GM21529 (cell line): ENCODE measurements around the gene NAPB.
"Not testable (repeated sequence)": the region's sequence is repeated elsewhere in the genome, so short reads cannot be mapped to it uniquely, and the experiment has no call there.

ENCODE experiments used
- ATAC-seq: cut with Tn5 transposase; IDR thresholded peaks from one replicate; pipeline ENCODE4 v1.9.1; 2021; ENCODE audit not compliant: unreplicated experiment

The NAPB gene

DNA sequence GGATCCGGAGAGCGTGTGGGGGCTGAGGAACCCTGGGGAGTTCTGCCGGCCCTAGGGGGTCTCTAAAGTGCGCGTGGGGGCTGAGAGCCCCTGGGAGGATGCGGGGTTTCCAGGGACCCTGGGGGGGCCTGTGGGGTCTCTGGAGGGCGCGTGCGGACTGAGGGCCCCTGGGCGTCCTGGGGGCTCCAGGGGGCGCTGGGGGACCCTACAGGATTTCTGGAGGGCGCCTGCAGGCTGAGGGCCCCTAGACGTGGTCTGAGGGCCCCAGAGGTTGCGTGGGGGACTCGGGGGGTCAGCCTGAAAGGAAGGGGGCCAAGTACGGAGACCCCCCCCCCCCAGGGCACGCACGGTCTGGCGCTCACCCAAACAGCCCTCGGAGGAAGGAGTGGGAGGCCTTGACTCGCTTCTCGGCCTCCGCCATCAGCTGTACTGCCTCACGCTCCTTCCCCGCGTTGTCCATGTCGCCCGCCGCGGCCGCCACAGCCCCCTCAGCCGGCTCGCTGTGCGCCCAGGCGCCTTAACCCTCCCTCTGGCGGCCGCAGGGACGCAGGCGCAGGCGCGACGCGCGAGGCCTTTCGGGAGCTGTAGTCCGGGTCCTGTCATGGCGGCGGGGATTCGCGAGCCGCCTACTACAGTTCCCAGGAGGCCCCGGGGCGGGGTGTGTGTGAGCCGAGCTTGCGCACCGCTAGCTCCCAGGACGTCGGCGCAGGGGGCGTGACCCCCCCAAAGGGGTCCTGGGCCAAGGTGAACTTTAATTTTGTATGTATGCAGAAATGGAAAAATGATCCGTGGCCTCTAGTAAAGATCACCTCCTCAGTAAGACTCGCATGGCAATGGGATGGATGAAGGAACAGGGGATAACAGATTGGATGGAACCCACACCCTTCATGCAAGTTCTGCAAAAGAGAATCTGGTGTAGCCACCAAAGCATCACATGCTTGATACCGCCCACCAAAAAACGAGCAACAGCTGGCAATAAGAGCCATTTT is at the start of gene NAPB:
Gene NAPB, minus strand, starts transcription at position 546 of the 989 bp plus-strand sequence. Its CDS starts 86 bp downstream, at position 460.
- peak; percentile 94 for ATAC-seq

DNA sequence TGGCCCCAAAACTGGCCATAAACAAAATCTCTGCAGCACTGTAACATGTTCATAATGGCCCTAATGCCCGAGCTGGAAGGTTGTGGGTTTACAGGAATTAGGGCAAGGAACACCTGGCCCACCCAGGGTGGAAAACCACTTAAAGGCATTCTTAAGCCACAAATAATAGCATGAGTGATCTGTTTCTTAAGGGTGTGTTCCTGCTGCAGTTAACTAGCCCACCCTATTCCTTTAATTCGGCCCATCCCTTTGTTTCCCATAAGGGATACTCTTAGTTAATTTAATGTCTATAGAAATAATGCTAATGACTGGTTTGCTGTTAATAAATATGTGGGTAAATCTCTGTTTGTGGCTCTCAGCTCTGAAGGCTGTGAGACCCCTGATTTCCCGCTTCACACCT is 45.7 kb upstream of the NAPB start:
- ATAC-seq = not testable (repeated sequence)

DNA sequence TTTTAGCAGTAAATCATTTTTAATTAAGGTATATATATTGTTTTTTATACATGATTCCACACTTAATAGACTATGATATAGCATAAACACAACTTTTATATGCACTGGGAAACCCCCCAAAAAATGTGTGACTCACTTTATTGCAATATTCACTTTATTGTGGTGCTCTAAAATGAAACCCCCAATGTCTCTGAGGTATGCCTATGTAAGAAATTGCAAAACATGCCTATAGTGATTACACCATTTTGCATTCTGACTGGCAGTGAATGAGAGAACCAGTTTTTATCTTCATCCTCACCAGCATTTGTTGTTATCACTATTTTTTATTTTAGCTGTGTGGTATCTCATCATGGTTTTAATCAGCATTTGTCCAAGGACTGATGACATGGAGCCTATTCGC is 39.9 kb upstream of the NAPB start:
- ATAC-seq = no peak

DNA sequence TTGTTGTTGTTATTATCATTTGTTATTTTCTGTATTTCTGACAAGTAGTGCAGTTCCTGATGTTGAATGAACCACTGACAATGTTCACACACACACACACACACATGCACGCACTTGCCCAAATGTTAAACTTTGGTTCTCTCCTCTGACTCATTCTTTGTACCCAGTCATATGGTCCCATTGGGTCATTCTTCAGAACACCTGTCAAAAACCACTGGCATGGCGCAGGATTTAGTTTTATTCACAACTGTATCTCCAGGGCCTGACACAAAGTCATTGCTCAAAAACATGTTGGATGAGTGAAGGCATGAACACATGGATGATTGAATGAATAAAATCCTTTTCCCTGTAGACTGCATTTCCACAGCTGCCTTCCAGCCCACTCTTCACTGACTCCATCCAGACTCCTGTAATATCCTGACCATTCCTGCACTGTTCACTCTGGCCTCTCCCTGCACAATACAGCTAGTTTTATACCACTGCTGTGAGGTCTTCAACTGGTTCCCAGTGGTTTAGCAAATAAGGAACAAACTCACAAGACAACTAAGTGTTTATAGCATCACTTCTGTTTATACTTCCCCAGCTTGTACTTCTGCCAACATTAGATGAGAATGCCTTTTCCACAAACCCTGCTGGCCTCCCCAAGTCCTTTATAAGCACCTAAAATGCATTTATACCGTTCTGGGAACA is 38.3 kb upstream of the NAPB start:
- no peak for ATAC-seq

DNA sequence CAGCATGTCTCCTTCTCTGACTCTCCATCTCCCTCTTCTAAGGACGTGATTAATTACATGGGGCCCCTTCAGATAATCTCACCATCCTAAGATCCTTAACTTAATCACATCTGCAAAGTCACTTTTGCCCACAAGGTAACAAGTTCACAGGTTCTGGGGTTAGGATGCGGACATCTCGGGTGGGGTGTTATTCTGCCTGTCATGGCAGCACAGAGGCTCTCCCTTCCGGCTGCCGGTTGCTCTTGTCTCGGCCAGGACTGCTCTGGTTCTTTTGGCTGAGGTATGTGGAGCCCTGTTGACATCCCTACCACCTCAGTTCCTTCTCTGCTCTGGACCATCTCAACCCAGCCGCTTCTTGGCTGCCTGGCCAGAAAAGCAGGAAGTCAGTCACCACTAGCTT is 35.6 kb upstream of the NAPB start:
- ATAC-seq = no peak

DNA sequence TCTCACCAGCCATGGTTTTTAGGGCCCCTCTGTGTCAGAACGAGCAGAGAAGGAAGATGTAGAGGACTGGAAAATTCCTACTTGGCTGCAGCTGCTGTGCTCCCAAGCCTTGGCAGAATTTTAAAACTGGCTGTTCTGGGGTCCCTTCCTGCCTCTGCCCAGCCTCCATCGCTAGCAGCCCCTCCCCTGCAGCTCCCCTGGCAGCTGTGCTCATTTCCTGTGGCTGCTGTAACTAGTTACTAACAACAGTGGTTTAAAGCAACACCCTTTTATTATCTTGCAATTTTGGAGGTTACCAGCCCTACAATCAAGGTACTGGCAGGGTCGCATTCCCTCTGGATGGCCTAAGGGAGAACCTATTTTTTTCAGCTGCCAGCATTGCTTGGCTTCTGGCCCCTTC is 35.1 kb upstream of the NAPB start:
- ATAC-seq = no peak

DNA sequence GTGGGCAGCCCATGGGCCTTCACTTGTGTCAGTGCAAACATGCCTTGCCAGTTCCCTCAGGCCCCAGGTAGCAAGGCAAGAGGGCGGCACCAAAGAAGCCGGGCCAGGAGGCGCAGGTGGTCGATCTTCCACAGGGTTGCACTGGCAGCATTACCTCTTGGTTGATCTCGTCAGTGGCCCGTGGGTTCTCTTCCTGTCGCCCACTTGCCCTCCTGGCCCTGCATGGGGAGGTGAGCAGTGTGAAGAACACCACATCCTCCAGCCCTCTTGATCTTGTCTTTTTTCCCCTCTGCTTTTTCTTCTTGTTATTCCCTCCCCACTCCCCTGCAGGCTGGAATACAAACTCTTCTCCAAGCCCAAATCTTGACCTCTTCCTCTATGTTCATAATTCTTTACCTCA is 34.4 kb upstream of the NAPB start:
- no peak for ATAC-seq

DNA sequence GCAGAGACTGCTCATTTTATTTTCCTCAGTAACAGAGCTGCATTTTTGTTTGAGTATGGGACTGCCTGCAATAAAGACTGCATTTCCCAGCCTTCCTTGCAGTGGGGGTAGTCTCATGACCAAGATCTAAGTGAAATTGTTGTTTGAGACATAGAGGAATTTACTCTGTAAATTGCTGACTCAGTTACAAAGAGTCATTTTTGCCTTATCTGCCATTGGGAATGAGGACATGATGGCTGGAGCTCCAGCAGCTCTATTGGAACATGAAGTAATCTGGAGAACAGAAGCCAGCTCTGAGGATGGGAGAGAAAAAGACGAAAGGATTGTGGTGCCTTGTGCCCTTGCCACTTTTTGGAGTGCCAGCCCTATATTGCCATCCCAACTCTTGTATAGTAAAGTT is 33.5 kb upstream of the NAPB start:
- no peak for ATAC-seq

DNA sequence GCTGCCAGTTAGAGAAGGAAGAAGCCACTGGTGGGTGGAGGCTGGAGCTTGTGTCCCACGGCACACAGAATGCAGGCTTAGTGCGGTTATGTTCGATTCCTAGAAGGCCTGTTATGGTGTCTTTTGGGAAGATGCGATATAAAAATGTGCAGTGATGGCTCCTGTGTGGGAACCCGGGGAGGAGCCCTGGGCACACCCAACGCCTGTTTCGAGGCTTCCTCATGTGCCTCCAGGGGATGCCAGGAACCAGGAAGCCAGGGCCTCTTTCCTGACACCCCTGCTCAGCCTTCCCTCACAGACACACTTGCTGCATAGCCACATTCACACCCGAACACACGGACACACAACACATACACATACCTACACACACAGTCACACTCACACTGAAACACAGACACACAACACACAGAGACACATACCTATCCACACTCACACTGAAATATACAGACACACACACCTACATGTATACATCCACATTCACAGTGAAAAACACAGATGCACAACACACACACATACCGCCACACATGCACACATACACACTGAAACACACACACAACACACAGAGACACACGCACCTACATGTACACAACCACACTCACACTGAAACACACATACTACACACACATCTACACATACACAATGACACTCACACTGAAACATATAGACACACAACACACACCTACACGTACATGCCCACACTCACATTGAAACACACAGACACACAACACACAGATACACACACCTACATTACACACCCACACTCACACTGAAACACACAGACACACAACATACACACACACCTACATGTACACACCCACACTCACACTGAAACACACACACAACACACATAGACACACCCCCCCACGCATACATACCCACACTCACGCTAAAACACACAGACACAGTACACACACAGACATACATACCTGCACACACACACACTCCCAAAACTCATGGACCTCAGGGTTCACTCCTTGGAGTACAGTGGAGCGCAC is 32.6 kb upstream of the NAPB start:
- ATAC-seq = no peak

DNA sequence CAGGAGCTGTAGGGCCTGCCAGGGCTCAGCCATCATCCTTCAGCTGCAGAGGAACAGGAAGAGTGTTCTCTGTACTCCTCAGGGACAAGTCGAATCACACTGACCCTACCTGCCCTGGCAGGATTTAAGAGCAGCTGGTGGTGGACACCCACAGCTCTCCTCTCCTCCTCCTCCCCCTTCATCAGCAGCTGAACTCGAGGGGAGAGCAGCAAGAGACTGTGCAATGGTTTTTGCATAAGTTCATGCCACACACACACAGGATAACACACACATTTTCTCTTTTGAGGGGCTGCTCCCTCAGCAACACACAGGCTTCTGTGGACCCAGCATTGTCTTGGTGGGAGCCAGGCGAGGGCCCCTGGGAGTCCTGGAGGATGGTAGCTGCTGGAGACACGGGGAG is 31.5 kb upstream of the NAPB start, which contains the start of gene CST11:
Gene CST11, minus strand, starts transcription at position 101 of the 400 bp plus-strand sequence. Its CDS starts 65 bp downstream, at position 36.
- ATAC-seq = no peak

DNA sequence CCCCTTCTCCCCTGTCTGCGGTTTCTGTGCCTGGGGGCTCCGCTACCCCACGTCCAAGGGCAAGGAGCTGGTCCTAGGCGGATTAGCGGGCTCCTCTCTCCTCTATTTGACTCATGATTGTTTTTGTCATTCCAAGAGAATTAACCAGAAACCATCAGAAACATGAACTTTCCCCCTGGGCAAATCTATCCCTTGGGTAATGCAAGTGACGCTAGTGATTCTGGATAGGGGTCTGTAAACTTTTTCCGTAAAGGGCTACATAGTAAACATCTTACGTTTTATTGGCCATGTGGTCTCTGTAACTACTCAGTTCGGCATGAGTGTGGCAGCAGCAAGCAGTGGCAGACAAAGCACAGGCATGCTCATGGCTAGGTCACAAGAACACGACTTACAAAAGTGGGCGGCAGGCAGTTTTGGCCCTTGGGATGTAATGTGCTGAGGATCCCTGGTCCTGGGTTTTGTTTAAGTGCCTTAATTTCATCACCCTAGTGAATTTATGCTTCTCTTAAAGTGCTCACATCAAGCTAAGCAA is 30.7 kb upstream of the NAPB start:
- no peak for ATAC-seq

DNA sequence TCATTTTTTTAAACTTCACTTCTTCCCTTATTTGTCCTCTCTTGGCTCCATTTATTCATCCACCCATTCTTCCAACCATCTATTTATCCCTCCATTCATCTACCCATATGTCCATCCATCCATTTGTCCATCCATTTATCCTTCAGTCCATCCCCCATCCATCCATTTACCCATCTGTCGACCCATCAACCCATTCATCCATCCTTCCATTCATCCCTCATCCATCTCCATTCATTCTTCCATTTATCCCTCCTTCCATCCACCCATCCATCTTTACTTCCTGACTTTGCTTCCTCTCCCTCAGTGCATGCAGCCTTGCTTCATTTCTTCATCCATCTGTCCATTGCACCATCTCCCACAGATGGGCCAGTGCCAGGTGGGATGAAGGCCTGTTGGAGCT is 29.6 kb upstream of the NAPB start:
- no peak for ATAC-seq

DNA sequence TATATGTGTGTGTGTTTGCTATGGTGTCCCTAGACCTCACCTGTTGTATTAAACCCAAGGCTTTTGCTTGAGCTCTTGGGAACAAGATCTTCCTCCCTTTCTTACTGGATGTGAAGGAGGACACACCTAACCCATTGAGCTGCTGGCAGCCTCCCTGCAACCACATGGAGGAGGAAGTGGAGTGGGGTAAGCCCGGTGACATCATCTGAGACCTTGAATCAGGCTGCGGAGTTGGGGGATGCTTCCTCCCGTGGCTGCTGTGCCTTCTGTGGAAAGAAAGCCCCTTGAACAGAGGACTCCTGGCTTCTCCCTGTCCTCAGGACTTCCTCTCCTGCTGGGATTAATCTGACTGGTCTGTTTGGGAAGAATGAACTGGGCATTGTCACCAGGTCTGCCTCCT is 28.1 kb upstream of the NAPB start:
- ATAC-seq = no peak

DNA sequence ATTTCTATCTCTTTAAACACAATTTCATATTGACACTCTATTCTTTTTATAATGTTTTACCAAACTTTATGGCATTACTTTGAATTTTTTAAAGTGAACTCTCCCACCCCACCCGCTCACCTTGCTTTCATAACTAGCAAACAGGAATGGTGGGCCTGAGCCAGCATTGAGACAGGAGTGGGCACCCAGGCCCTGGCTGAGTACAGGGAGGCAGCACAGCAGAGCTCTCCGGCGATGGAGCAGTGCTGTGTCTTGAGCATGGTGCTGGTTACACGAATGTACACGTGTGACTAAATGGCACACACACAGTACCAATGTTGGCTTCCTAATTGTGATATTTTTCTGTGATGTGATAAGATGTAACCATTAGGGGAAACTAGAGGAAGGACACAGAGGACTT is 26.9 kb upstream of the NAPB start:
- no peak for ATAC-seq

DNA sequence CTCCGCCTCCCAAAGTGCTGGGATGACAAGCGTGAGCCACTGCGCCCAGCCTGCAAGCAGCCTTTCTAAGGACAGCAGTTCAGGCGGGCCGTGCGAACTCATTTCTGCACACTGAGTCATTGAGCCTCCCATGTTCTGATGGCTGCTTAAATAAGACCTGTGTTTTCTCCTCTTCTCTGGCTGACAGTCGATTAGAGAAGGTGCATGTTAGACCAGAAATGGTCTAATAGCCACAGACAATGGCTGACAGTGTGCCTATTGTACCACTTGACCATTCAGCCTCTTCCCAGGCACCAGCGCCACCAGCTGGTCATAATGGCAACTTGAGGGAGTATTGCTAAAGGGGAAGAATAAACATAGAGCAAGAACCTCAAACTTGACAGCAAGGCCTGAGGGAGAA is 25.2 kb upstream of the NAPB start:
- peak; percentile 55 for ATAC-seq

DNA sequence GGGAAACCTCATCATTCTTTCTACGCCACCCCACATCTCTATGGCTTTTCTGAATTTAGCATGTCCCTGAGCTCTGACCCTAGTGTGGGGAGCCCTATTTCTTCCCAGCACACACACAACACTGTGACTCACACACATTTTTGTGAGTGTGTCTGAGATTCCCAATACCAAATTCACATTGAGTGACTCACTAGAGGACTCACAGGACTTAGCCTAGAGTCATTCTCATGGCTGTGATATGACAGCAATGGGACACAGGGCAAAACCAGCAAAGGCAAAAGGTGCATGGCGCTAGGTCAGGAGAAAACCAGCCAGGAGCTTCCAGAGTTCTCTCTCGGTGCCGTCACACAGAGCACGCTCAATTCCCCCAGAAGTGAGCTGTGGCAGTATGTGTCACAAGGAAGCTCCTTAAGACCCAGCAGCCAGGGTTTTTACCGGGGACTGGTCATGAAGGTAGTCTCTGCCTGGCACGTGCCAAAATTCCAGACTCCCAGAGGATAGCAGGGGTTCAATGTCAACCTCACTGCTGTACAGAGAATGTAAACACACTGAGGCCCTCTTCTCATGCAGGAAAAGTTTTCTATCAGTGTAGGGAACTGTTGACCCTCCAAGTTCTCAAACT is 24.4 kb upstream of the NAPB start:
- no peak for ATAC-seq

DNA sequence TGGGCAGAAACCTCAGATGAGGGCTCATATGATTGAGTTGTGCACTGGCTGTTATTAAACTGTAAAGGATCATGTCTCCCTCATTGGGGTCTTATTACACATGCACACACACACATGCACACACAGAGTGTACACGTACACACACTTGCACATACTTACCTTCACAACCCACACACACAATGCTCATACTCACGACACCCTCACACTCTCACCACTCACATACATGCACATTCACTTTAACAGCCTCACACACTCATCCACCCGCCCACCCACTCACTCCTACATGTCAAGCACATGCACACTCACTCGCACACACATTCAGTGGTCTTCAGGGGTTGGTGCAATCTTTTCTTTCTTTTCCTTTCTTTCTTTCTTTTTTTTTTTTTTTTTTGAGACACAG is 23.6 kb upstream of the NAPB start:
- ATAC-seq = no peak

DNA sequence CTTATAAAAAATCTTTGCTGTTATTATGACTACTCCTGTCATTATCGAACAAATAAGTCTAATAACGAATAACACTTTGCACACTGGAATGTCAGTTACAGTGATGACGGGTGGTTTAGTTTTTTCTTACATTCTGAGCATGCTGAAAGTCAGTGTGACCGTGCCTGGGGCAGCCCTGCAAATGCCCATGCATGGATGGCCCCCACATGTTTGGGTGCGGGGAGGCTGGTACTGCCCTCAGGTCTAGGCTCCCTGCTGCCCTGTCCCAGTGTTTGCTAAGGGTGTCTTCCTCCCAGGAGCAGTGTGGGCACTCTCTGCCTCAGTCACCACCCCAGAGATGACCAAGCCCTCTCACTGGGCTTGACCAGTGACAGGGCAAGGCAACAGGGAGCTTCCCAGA is 21.1 kb upstream of the NAPB start:
- no peak for ATAC-seq

DNA sequence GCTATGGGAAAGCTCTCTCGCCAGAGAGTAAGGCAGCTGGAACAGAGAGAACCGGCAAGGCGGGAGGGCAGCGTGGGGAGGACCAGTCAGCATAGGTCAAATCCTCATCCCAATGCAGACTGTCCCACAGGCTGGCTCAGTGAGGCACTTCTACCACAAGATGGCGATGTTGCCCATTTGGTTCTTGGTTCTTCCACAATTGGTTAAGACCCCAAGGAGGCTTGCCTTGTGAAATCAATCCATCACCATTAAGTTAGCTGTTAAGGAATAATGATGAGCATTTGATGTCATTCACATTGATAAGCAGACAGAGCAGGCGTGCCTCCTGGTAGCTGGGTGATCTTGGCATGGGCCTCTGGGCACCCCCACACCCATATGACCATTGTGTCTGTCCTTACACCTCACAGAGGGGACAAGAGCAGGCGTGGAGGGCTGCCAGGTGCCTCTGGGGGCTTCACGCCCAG is 20.6 kb upstream of the NAPB start:
- peak; percentile 75 for ATAC-seq

DNA sequence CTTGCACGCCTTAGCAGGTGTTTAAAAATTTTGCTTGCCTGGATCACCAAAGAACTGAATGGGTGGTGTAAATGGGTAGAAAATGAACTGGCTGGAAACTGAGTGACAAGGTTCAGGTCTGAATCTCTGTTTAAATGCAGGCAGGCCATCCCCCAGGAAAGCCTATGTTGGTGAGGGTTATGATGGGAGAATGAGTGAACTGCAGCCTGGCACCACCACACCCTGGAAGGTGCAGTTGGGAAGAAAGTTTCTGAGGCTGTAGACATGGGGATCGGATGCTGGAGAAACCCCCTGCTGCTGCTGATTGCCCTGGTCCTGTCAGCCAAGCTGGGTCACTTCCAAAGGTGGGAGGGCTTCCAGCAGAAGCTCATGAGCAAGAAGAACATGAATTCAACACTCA is 18.7 kb upstream of the NAPB start:
- ATAC-seq = no peak
